Measurements from ENCODE around the gene PTPA.

Gene PTPA

DNA sequence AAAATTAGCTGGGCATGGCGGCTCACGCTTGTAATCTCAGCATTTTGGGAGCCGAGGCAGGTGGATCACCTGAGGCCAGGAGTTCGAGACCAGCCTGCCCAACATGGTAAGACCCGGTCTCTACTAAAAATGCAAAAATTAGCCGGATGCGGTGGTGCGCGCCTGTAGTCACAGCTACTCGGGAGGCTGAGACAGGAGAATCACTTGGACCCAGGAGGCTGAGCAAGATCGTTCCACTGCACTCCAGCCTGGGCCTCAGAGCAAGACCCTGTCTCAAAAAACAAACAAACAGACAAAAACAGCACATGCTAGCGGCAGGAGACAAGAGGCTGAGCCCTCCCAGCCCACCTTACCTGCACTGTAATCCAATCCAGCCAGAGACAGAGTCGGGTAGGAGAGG, 31.4 kb upstream of the PTPA start:
- Histone ChIP-seq H3K4me3 (ENCODE audit: insufficient read depth, low read length, poor library complexity, severe bottlenecking) (peak overlapping the region; percentile 67), H3K9ac (ENCODE audit: low read length) (peak overlapping the region; percentile 59), H3K4me2 (ENCODE audit: low read depth, low read length, poor library complexity, severe bottlenecking) (peak overlapping the region; percentile 77), H2AFZ (ENCODE audit: low read depth, low read length, severe bottlenecking) (peak overlapping the region; percentile 40), H4K20me1 (ENCODE audit: low read depth, low read length) (no peaks in the 10 kb centered on the region), H3K36me3 (ENCODE audit: low read length) (no peaks in the 10 kb centered on the region), H3K27ac (ENCODE audit: low read depth, low read length) (no peak overlapping the region), H3K27me3 (ENCODE audit: low read length) (no peaks in the 10 kb centered on the region), H3K9me2 (replicated peaks; ENCODE audit: insufficient read depth, low read length) (no peaks in the 10 kb centered on the region), H3F3A (ENCODE audit: insufficient read depth) (no peaks in the 10 kb centered on the region), H3K9me3 (ENCODE audit: insufficient read depth, low read length) (no peaks in the 10 kb centered on the region), H3K79me2 (ENCODE audit: insufficient read depth, low read length) (peaks cover 26% of the 10 kb centered on the region)
- TF ChIP-seq, protein P1, sequence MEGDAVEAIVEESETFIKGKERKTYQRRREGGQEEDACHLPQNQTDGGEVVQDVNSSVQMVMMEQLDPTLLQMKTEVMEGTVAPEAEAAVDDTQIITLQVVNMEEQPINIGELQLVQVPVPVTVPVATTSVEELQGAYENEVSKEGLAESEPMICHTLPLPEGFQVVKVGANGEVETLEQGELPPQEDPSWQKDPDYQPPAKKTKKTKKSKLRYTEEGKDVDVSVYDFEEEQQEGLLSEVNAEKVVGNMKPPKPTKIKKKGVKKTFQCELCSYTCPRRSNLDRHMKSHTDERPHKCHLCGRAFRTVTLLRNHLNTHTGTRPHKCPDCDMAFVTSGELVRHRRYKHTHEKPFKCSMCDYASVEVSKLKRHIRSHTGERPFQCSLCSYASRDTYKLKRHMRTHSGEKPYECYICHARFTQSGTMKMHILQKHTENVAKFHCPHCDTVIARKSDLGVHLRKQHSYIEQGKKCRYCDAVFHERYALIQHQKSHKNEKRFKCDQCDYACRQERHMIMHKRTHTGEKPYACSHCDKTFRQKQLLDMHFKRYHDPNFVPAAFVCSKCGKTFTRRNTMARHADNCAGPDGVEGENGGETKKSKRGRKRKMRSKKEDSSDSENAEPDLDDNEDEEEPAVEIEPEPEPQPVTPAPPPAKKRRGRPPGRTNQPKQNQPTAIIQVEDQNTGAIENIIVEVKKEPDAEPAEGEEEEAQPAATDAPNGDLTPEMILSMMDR (IDR thresholded peaks at IDR 0.05; ENCODE audit: insufficient read depth, low read length, poor library complexity, severe bottlenecking) = no peak
- no peak for TF ChIP-seq EZH2phosphoT487 (conservative IDR thresholded peaks at IDR 0.05; ENCODE audit: low read length)

GRCh38 chr9:129080298-129080600, 31.0 kb upstream of the PTPA start:
- Histone ChIP-seq H3K36me3 (ENCODE audit: low read length) (no peaks in the 10 kb centered on the region), H3K9me3 (ENCODE audit: insufficient read depth, low read length) (no peaks in the 10 kb centered on the region), H4K20me1 (ENCODE audit: low read depth, low read length) (no peaks in the 10 kb centered on the region), H3F3A (ENCODE audit: insufficient read depth) (no peaks in the 10 kb centered on the region), H3K27ac (ENCODE audit: low read depth, low read length) (no peak overlapping the region), H3K4me2 (ENCODE audit: low read depth, low read length, poor library complexity, severe bottlenecking) (peak overlapping the region; percentile 77), H3K27me3 (ENCODE audit: low read length) (no peaks in the 10 kb centered on the region), H3K4me3 (ENCODE audit: insufficient read depth, low read length, poor library complexity, severe bottlenecking) (peak overlapping the region; percentile 67), H3K9me2 (replicated peaks; ENCODE audit: insufficient read depth, low read length) (no peaks in the 10 kb centered on the region), H3K9ac (ENCODE audit: low read length) (peak overlapping the region; percentile 59), H3K79me2 (ENCODE audit: insufficient read depth, low read length) (peaks cover 26% of the 10 kb centered on the region), H2AFZ (ENCODE audit: low read depth, low read length, severe bottlenecking) (peak overlapping the region; percentile 40)
- TF ChIP-seq, protein P1 (IDR thresholded peaks at IDR 0.05; ENCODE audit: insufficient read depth, low read length, poor library complexity, severe bottlenecking) = no peak
- TF ChIP-seq EZH2phosphoT487 (conservative IDR thresholded peaks at IDR 0.05; ENCODE audit: low read length) = no peak

DNA sequence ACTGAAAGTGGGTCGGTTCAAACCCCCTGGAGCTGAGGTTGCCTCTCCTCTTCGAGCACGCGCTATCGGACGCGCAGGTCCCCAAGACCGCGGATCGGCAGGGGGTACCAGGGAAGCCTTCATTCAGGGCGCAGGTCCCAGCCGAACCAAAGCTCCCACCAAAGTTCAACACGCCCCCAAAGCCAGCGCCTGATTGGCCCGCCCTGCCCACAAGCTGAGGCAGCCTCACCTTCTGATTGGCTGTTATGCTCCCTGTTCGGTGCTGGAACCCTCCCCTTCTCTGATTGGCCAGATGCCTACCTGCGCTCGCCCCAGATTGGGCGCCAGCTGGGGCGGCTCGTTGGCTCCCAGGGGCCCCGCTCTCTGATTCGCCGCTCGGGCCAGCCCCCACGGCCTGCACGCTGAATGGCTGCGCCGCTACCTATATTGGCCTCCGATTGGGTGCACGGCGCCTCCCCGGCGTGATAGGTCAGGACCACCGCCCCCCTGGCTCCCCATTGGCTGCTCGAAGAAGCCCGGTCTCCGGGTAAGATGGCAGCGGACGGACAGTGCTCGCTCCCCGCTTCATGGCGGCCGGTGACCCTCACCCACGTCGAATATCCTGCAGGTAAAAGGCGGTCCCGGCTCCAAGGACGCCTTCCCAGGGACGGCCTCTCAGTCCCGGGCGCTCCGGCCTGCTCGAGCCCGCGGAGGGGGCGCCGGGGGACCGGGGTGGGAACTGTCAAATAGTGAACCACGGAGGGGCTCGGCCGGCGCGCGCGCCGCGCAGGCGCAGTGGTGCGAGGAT, 30.4 kb upstream of the PTPA start, which contains the start of gene DOLPP1:
TSS of gene DOLPP1 (plus strand) at position 511 of the 787 bp plus-strand sequence. CDS start at position 532, 21 bp downstream.
- H3K36me3 ChIP-seq (ENCODE audit: low read length) = no peaks in the 10 kb centered on the region
- no peaks in the 10 kb centered on the region for H3K9me2 ChIP-seq (replicated peaks; ENCODE audit: insufficient read depth, low read length)
- H3K4me3 ChIP-seq (ENCODE audit: insufficient read depth, low read length, poor library complexity, severe bottlenecking) = peak within 1 kb of the TSS; percentile 81
- no peaks in the 10 kb centered on the region for H4K20me1 ChIP-seq (ENCODE audit: low read depth, low read length)
- peak within 1 kb of the TSS; percentile 78 for H2AFZ ChIP-seq (ENCODE audit: low read depth, low read length, severe bottlenecking)
- H3K27me3 ChIP-seq (ENCODE audit: low read length) = no peaks in the 10 kb centered on the region
- peak within 1 kb of the TSS; percentile 50 for H3K27ac ChIP-seq (ENCODE audit: low read depth, low read length)
- no peak for TF ChIP-seq EZH2phosphoT487 (conservative IDR thresholded peaks at IDR 0.05; ENCODE audit: low read length)
- TF ChIP-seq, protein P1 (IDR thresholded peaks at IDR 0.05; ENCODE audit: insufficient read depth, low read length, poor library complexity, severe bottlenecking) = no peak
- no peaks in the 10 kb centered on the region for H3F3A ChIP-seq (ENCODE audit: insufficient read depth)
- H3K9ac ChIP-seq (ENCODE audit: low read length) = peak within 1 kb of the TSS; percentile 82
- peaks cover 26% of the 10 kb centered on the region for H3K79me2 ChIP-seq (ENCODE audit: insufficient read depth, low read length)
- no peaks in the 10 kb centered on the region for H3K9me3 ChIP-seq (ENCODE audit: insufficient read depth, low read length)
- peak within 1 kb of the TSS; percentile 88 for H3K4me2 ChIP-seq (ENCODE audit: low read depth, low read length, poor library complexity, severe bottlenecking)

Measured in SU-DHL-6 (cell line).